NCI-H1436 (cell line): ENCODE measurements around the gene SIPA1.
"Not testable (repeated sequence)": the region's sequence is repeated elsewhere in the genome, so short reads cannot be mapped to it uniquely, and the experiment has no call there.

Experiments used
- DNase-seq: peaks from one replicate; lab custom pipeline; 2025; lab: John Stamatoyannopoulos, UW

SIPA1 gene

GRCh38 chr11:65624931-65625627 is 12.8 kb upstream of the SIPA1 start:
- no peak for DNase-seq

DNA sequence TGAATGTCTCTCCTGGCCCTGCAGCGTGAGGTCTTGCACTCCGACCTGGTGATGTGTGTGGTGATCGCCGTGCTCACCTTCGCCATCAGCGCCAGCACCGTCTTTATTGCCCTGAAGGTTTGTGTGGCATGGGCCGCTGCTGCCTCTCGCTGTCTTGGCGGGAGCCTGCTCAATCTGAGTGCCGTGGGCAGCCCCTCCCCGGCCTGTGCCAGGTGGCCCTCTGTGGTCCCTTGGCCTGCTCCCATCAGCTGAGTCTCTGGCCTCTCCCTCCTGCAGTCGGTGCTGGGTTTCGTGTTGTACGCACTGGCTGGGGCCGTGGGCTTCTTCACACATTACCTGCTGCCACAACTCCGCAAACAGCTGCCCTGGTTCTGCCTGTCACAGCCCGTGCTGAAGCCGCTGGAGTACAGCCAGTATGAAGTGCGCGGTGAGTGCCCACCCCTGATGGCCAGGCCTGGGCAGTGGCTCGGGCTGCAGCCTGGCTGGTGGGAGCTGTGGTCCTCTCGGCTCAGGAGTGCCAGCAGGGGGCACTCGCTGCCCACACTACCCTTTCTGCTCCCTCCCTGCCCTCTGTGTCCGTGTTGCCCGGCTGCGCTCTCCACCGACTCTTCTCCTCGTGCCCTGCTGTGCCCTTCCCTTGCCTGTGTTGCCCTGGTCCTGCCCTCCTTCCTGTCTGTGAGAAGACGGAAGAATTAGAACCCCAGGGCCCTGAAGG is 12.1 kb upstream of the SIPA1 start:
- peak; percentile 7 for DNase-seq

GRCh38 chr11:65627202-65627601 is 10.7 kb upstream of the SIPA1 start:
- no peak for DNase-seq

GRCh38 chr11:65629579-65629978 is 8.3 kb upstream of the SIPA1 start:
- no peak for DNase-seq

- no peak for DNase-seq
These were observed 7.7 kb upstream of the SIPA1 start for GRCh38 chr11:65630215-65630614.

- no peak for DNase-seq
These were observed 4.4 kb upstream of the SIPA1 start for GRCh38 chr11:65633390-65634108.

- DNase-seq: no peak
These were observed 3.8 kb upstream of the SIPA1 start for GRCh38 chr11:65634109-65634436.

DNA sequence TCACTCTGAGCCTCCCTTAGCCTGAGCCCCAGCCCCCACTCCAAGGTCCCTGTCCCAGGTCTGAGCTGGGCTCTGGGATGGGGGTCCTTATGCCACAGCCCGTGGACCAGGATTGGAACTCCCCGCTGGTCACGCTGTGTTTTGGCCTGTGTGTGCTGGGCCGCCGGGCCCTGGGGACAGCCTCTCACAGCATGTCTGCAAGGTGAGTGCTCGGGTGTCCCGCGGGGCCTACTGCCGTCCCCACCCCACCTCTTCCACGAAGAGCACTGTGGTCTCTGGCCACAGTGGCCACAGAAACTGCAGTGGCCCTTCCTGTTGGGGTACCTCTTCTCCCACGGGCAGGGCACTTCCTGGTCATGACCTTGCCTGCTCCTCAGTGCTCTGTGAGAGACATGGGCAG is 3.5 kb upstream of the SIPA1 start:
- no peak for DNase-seq

- no peak for DNase-seq
These were observed 2.8 kb upstream of the SIPA1 start for GRCh38 chr11:65634905-65635731.

DNA sequence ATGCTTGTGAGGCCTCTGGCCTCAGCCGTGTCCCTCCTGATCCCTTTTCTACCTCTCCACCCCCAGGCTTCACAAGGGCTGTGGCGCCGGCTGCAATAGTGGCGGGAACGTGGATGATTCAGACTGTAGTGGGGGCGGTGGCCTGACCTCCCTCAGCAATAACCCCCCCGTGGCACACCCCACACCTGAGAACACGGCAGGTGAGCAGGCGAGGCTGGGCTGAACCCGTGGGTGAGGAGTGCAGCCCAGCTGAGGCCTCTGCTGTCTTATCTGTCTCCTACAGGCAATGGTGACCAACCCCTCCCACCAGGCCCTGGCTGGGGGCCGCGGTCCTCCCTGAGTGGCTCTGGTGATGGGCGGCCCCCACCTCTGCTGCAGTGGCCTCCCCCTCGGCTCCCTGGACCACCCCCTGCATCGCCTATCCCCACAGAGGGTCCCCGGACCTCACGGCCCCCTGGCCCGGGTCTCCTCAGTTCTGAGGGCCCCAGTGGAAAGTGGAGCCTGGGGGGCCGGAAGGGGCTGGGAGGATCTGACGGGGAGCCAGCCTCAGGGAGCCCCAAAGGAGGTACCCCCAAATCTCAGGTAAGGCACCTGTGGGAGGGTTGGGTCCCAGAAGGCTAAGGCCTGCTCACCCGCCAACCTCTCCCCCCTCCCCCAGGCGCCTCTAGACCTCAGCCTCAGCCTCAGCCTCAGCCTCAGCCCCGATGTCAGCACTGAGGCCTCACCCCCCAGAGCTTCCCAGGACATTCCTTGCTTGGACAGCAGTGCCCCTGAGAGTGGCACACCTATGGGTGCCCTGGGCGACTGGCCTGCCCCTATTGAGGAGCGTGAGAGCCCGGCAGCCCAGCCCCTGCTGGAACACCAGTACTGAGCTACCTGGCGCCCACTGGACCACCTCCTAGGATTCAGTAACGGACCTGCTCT is 1.5 kb upstream of the SIPA1 start:
- DNase-seq: no peak

GRCh38 chr11:65637032-65637557 is 806 bp upstream of the SIPA1 start:
- no peak for DNase-seq

GRCh38 chr11:65639228-65639597 is 1.3 kb downstream of the SIPA1 start:
- DNase-seq: not testable (repeated sequence)

DNA sequence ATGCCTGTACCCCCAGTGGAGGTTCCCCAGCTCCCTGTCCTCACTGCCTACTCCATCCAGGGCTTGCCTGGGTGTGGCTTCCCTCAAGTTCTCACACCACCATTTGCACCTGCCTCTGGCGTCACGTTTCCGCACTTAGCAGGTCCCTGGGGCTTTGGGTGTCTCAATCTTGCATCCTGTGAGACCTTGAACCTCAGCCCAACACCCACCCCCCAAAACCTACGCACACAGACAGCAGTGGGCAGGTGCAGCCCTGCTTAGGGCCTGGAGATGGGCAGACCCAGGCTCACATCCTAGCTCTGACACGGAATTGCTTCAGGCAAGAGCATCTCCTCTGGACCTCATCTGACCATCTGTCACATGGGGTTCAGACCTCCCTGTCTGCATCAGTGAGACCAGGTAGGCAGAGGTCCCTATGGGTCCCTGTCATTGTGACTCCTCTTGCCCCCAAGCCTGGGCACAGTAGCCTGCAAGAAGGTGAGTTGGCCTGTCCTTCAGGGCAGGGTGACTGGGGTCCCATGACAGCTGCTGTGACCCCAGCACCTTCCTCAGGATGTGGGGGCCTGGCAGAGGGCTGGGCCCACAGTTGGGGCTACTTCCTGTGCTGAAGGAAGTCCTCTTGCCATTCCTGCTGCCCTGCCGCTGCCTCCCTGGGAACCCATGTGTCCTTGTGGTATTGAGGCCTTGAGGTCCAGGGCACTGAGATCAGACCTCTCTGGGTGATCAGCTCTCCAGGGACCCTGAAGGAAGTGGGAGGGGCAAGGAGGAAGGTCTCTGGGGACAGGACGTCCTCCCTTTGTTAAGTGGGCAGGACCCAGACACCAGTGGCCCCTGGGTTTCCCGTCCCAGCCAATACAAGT is 2.0 kb downstream of the SIPA1 start:
- DNase-seq: peak; percentile 96

DNA sequence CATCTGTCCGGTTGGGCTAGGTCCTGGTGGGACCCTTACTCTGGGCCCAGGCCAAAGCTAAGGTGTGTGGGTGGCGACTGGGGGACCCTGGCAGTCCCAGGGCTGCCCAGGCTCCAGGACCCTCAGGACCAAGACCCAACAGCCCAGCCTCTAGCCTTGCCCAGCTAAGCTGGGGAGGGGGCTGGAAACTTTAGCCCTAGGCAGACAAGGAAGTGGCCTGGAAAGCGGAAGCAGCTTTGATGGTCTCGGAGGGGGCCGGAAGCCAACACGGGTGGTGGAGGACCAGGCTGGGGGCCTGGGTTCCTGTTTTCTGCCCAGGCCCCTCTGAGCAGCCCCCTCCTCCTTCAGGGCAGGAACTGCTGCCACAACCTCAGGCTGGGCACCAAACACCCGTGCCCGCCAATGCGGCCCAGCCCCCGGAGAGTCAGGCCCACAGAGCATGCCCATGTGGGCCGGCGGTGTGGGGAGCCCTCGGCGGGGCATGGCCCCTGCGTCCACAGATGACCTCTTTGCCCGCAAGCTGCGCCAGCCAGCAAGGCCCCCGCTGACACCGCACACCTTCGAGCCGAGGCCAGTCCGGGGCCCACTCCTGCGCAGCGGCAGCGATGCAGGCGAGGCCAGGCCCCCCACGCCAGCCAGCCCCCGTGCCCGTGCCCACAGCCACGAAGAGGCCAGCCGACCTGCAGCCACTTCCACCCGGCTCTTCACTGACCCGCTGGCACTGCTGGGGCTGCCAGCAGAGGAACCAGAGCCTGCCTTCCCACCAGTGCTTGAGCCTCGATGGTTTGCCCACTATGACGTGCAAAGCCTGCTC is 2.8 kb downstream of the SIPA1 start:
- DNase-seq: no peak

- no peak for DNase-seq
These were observed 3.6 kb downstream of the SIPA1 start for GRCh38 chr11:65641297-65642013.

DNA sequence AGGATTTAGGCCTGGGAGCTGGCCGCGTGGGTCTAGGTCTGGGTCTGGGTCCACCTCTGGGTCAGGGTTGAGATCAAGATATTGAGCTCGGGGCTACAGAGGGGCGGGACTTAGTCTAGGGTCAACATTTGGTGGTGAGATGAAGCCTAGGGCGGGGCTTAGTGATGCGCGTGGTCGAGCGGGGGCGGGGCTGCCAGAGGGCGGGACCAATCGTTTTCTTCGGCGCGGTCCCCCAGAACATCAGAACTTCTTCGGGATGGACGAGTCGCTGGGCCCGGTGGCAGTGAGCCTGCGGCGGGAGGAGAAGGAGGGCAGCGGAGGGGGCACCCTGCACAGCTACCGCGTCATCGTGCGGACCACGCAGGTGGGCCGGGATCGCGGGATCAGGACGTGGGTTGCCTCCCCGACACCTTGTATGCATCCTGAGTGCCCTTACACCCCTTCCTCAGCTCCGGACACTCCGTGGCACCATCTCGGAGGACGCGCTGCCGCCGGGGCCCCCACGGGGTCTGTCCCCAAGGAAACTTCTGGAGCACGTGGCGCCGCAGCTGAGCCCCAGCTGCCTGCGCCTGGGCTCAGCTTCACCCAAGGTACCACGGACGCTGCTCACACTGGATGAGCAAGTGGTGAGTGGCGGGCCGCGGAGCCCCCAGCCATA is 4.2 kb downstream of the SIPA1 start:
- DNase-seq: no peak

GRCh38 chr11:65643971-65644370 is 6.1 kb downstream of the SIPA1 start:
- DNase-seq: no peak

- no peak for DNase-seq
These were observed 6.9 kb downstream of the SIPA1 start for GRCh38 chr11:65644837-65645236.
